NCI-H1092 (cell line): ENCODE measurements around the gene SERPINB6.
"Not testable (repeated sequence)": the region's sequence is repeated elsewhere in the genome, so short reads cannot be mapped to it uniquely, and the experiment has no call there.

Experiments used
- DNase-seq: peaks from one replicate; lab custom pipeline; 2025; lab: John Stamatoyannopoulos, UW

Gene SERPINB6

GRCh38 chr6:2938004-2938631 is 33.2 kb downstream of the SERPINB6 start:
- no peak for DNase-seq

GRCh38 chr6:2937627-2938003 is 33.8 kb downstream of the SERPINB6 start:
- DNase-seq: no peak

GRCh38 chr6:2935566-2936291 is 35.6 kb downstream of the SERPINB6 start:
- no peak for DNase-seq

- no peak for DNase-seq
Observed at GRCh38 chr6:2934057-2934456, 37.3 kb downstream of the SERPINB6 start.

- DNase-seq: not testable (repeated sequence)
Observed at GRCh38 chr6:2932911-2933310, 38.5 kb downstream of the SERPINB6 start.

- peak; percentile 30 for DNase-seq
Observed at GRCh38 chr6:2931970-2932748, 39.2 kb downstream of the SERPINB6 start.

GRCh38 chr6:2931055-2931454 is 40.3 kb downstream of the SERPINB6 start:
- no peak for DNase-seq

GRCh38 chr6:2927931-2928330 is 43.4 kb downstream of the SERPINB6 start:
- DNase-seq: not testable (repeated sequence)

- not testable (repeated sequence) for DNase-seq
Observed at GRCh38 chr6:2925842-2926747, 45.3 kb downstream of the SERPINB6 start.

- no peak for DNase-seq
Observed at GRCh38 chr6:2921520-2922115, 49.7 kb downstream of the SERPINB6 start.

GRCh38 chr6:2920671-2921112 is 50.7 kb downstream of the SERPINB6 start:
- no peak for DNase-seq

GRCh38 chr6:2919886-2920285 is 51.5 kb downstream of the SERPINB6 start:
- DNase-seq: no peak

- DNase-seq: no peak
Observed at GRCh38 chr6:2919401-2919800, 52.0 kb downstream of the SERPINB6 start.

GRCh38 chr6:2918936-2919335 is 52.4 kb downstream of the SERPINB6 start:
- DNase-seq: no peak

GRCh38 chr6:2917801-2918445 is 53.4 kb downstream of the SERPINB6 start:
- no peak for DNase-seq

- DNase-seq: no peak
Observed at GRCh38 chr6:2917065-2917464, 54.3 kb downstream of the SERPINB6 start.

GRCh38 chr6:2916158-2916925 is 55.0 kb downstream of the SERPINB6 start:
- no peak for DNase-seq

- no peak for DNase-seq
Observed at GRCh38 chr6:2915150-2915549, 56.2 kb downstream of the SERPINB6 start.

GRCh38 chr6:2914318-2914660 is 57.1 kb downstream of the SERPINB6 start:
- DNase-seq: no peak

GRCh38 chr6:2913621-2914317 is 57.6 kb downstream of the SERPINB6 start:
- no peak for DNase-seq
